ENCODE data around the gene TMTC3.

GRCh38 chr12:88141425-88141773, 708 bp upstream of the TMTC3 start:
- TF ChIP-seq CTCF (IDR thresholded peaks at IDR 0.05) (no peak), JUND (IDR thresholded peaks at IDR 0.05) (no peak), TCF12 (IDR thresholded peaks at IDR 0.05) (no peak), MAX (IDR thresholded peaks at IDR 0.05; ENCODE audit: low read depth) (no peak; the same call in 1 of the 2 replicates), USF2 (IDR thresholded peaks at IDR 0.05; ENCODE audit: borderline replicate concordance, low read depth, low read length) (no peak), FOXJ3 (CRISPR knock-in tag; IDR thresholded peaks at IDR 0.05) (no peak), EZH2phosphoT487 (IDR thresholded peaks at IDR 0.05; ENCODE audit: borderline replicate concordance, low read depth) (no peak), CHD2 (IDR thresholded peaks at IDR 0.05; ENCODE audit: low read length, partially characterized antibody) (no peak), GABPA (IDR thresholded peaks at IDR 0.05; ENCODE audit: low read depth) (no peak), RFX5 (IDR thresholded peaks at IDR 0.05; ENCODE audit: low read length) (no peak), EP300 (IDR thresholded peaks at IDR 0.05; ENCODE audit: borderline replicate concordance in 1 of 2, low read depth in 1 of 2, low read length in 1 of 2) (no peak)

Measured in SK-N-SH (cell line).